Liver (tissue), 9 donors: Measurements from ENCODE around the gene PIRT. TPM values are rescaled to one million over a fixed set of nuclear protein-coding genes. Genes with fewer than 3 reads are reported as not detected.

Experiments
- DNase-seq: peaks from one replicate; pipeline ENCODE4 v3.0.0-alpha.2; 2017; ENCODE audit warnings: low spot score
- H3K27ac ChIP-seq, 2 donors: one replicate each; pipeline ENCODE4 v1.7.0; 2013; ENCODE audit warnings: inconsistent platforms in 2 of 2, low read length in 2 of 2, control low read depth in 1 of 2, low read depth in 1 of 2, mild to moderate bottlenecking in 1 of 2
- H3K27me3 ChIP-seq, 4 donors: one replicate each; pipeline versions ENCODE4 v1.6.1 to v1.7.0; 2013; ENCODE audit warnings: low read length in 3 of 4, inconsistent platforms in 1 of 4, mild to moderate bottlenecking in 1 of 4, moderate library complexity in 1 of 4; ENCODE audit not compliant: control insufficient read depth in 4 of 4, insufficient read depth in 4 of 4
- H3K36me3 ChIP-seq, 4 donors: one replicate each; pipeline versions ENCODE4 v1.6.1 to v1.7.0; 2013; ENCODE audit warnings: low read length in 3 of 4, mild to moderate bottlenecking in 3 of 4, low read depth in 1 of 4, moderate library complexity in 1 of 4; ENCODE audit not compliant: control insufficient read depth in 4 of 4, insufficient read depth in 3 of 4
- H3K4me1 ChIP-seq, 4 donors: one replicate each; pipeline versions ENCODE4 v1.6.1 to v1.7.0; 2013; ENCODE audit warnings: low read length in 3 of 4, mild to moderate bottlenecking in 3 of 4, moderate library complexity in 1 of 4; ENCODE audit not compliant: control insufficient read depth in 4 of 4, insufficient read depth in 4 of 4
- H3K4me3 ChIP-seq, 3 donors: one replicate each; pipeline versions ENCODE4 v1.6.1 to v1.7.0; 2013; ENCODE audit warnings: low read length in 3 of 3, control low read depth in 1 of 3, low read depth in 1 of 3, mild to moderate bottlenecking in 1 of 3
- H3K9ac ChIP-seq, 2 donors: one replicate each; pipeline ENCODE4 v1.7.0; 2013; ENCODE audit warnings: low read length in 2 of 2, mild to moderate bottlenecking in 2 of 2, moderate library complexity in 2 of 2, control low read depth in 1 of 2, low read depth in 1 of 2
- H3K9me3 ChIP-seq, 4 donors: one replicate each; pipeline versions ENCODE4 v1.6.1 to v1.7.0; 2013; ENCODE audit warnings: low read length in 3 of 4; ENCODE audit not compliant: control insufficient read depth in 4 of 4
- ATF3 ChIP-seq: IDR thresholded peaks from 2 replicates; pipeline ENCODE4 v1.6.1; 2016; ENCODE audit warnings: antibody characterized with exemption
- CTCF ChIP-seq: fragments of 150-350 bp; IDR thresholded peaks from 2 replicates; pipeline ENCODE4 v1.5.1; 2017; ENCODE audit warnings: improper control_type of control experiment, low read depth, low read length; ENCODE audit not compliant: missing input control
- EGR1 ChIP-seq, 2 donors: IDR thresholded peaks; 2 replicates each; pipeline ENCODE4 v1.6.1; 2016 to 2018; ENCODE audit warnings: antibody characterized with exemption in 2 of 2, low read depth in 2 of 2
- FOXA1 ChIP-seq: IDR thresholded peaks from 2 replicates; pipeline ENCODE4 v1.6.1; 2016; ENCODE audit warnings: antibody characterized with exemption
- FOXA2 ChIP-seq: IDR thresholded peaks from 2 replicates; pipeline ENCODE4 v1.6.1; 2016; ENCODE audit warnings: antibody characterized with exemption
- GABPA ChIP-seq, 2 donors: IDR thresholded peaks in 1 of 2; conservative IDR thresholded peaks in 1 of 2; 2 replicates each; pipeline ENCODE4 v1.6.1; 2016; ENCODE audit warnings: antibody characterized with exemption in 2 of 2, mild to moderate bottlenecking in 1 of 2, moderate library complexity in 1 of 2
- HNF4A ChIP-seq, 2 donors: conservative IDR thresholded peaks; 2 replicates each; pipeline ENCODE4 v1.6.1; 2016; ENCODE audit warnings: antibody characterized with exemption in 2 of 2, mild to moderate bottlenecking in 2 of 2
- HNF4G ChIP-seq: IDR thresholded peaks from 2 replicates; pipeline ENCODE4 v1.6.1; 2016; ENCODE audit warnings: antibody characterized with exemption
- JUND ChIP-seq, 2 donors: IDR thresholded peaks; 2 replicates each; pipeline ENCODE4 v1.6.1; 2016; ENCODE audit warnings: antibody characterized with exemption in 2 of 2
- MAX ChIP-seq: IDR thresholded peaks from 2 replicates; pipeline ENCODE4 v1.6.1; 2016; ENCODE audit warnings: antibody characterized with exemption
- NR2F2 ChIP-seq: IDR thresholded peaks from 2 replicates; pipeline ENCODE4 v1.6.1; 2016; ENCODE audit warnings: antibody characterized with exemption
- RAD21 ChIP-seq, 2 donors: IDR thresholded peaks; 2 replicates each; pipeline ENCODE4 v1.6.1; 2016; ENCODE audit warnings: antibody characterized with exemption in 2 of 2, mild to moderate bottlenecking in 2 of 2
- REST ChIP-seq: IDR thresholded peaks from 2 replicates; pipeline ENCODE4 v1.6.1; 2016; ENCODE audit warnings: antibody characterized with exemption, mild to moderate bottlenecking
- RXRA ChIP-seq, 2 donors: IDR thresholded peaks; 2 replicates each; pipeline ENCODE4 v1.6.1; 2017 to 2018; ENCODE audit warnings: antibody characterized with exemption in 2 of 2, mild to moderate bottlenecking in 1 of 2
- SP1 ChIP-seq: IDR thresholded peaks from 2 replicates; pipeline ENCODE4 v1.6.1; 2018; ENCODE audit warnings: antibody characterized with exemption, mild to moderate bottlenecking
- TAF1 ChIP-seq: conservative IDR thresholded peaks from 2 replicates; pipeline ENCODE4 v1.6.1; 2016; ENCODE audit warnings: antibody characterized with exemption, mild to moderate bottlenecking
- YY1 ChIP-seq: IDR thresholded peaks from 2 replicates; pipeline ENCODE4 v1.6.1; 2016; ENCODE audit warnings: antibody characterized with exemption, mild to moderate bottlenecking
- ZBTB33 ChIP-seq: IDR thresholded peaks from 2 replicates; pipeline ENCODE4 v1.6.1; 2016; ENCODE audit warnings: antibody characterized with exemption
- WGBS: extraction: QIAGEN DNeasy Blood & Tissue Kit; methylation state at CpG from one replicate; pipeline ENCODE4 v1.1.7; 2013; 5-methylcytosine and 5-hydroxymethylcytosine counted together
- polyA plus RNA-seq, 2 donors: library from polyadenylated mRNA; stranded (reverse) in 1 of 2; unstranded in 1 of 2; fragments of 200-250 nt in 1 of 2; fragments of >200 nt in 1 of 2; fragmentation: Nextera tagmentation in 1 of 2; extraction: Ambion mirVana in 1 of 2; gene quantifications; one replicate each; pipeline versions ENCODE4 v1.2.1 to v1.2.3, GENCODE V29; 2013 to 2015
- total RNA-seq, 2 donors: library from RNA; depleted of rRNA; stranded (reverse); fragments of >200 nt; gene quantifications; one replicate each; pipeline ENCODE4 v1.2.3, GENCODE V29; 2014
- donor health status: healthy.
- donor health status: healthy.
- donor health status: healthy.
- donor health status: healthy.
- donor health status: healthy.

The PIRT gene
- total and polyA plus RNA-seq, 4 donors = 0.18 TPM; not detected in 3

- no peak for DNase-seq
- Histone ChIP-seq H3K4me1 (peaks cover 1 to 14% (median 4%) of the 10 kb centered on the region in 4 donors), H3K27ac (no peak overlapping the region), H3K9me3 (no peaks in the 10 kb centered on the region), H3K36me3 (peaks cover 0 to 2% (median 0%) of the 10 kb centered on the region in 4 donors), H3K27me3 (no peaks in the 10 kb centered on the region), H3K9ac (no peak overlapping the region), H3K4me3 (no peak overlapping the region)
- no peak for TF ChIP-seq FOXA1
- no peak for TF ChIP-seq FOXA2
- no peak for TF ChIP-seq RXRA (IDR thresholded peaks at IDR 0.05)
- no peak for TF ChIP-seq YY1
- TF ChIP-seq GABPA (IDR thresholded peaks at IDR 0.05 in 1 of 2, conservative IDR thresholded peaks at IDR 0.05 in 1 of 2) = no peak
- no peak for TF ChIP-seq SP1
- TF ChIP-seq NR2F2 = no peak
- no peak for TF ChIP-seq JUND (IDR thresholded peaks at IDR 0.05)
- no peak for TF ChIP-seq HNF4G
- TF ChIP-seq EGR1 (IDR thresholded peaks at IDR 0.05; ENCODE audit: low read depth in 2 of 2) = no peak
- no peak for TF ChIP-seq ZBTB33
- no peak for TF ChIP-seq ATF3
- TF ChIP-seq RAD21 (IDR thresholded peaks at IDR 0.05) = no peak
- no peak for TF ChIP-seq TAF1
- TF ChIP-seq REST = no peak
- no peak for TF ChIP-seq MAX
- TF ChIP-seq HNF4A (conservative IDR thresholded peaks at IDR 0.05) = no peak
- TF ChIP-seq CTCF = no peak
- 89% methylated on average over 6 of the region's 6 CpGs for WGBS
These were observed 32.0 kb downstream of the PIRT start for GRCh38 chr17:10805911-10806310.
